GM12892 (cell line): Measurements from ENCODE around the gene SPSB1.
A peak's percentile ranks its signal among the peaks of the same experiment; 100 is the strongest.

Experiments used
- DNase-seq: peaks from one replicate; pipeline ENCODE4 v3.0.0; 2011; ENCODE audit not compliant: insufficient read length
- FAIRE-seq: peaks from 2 replicates; lab custom pipeline; 2011; peaks lifted over from hg19 to GRCh38; lab: Jason Lieb, UNC
- POLR2A ChIP-seq: IDR thresholded peaks from 2 replicates; pipeline ENCODE4 v1.6.1; 2011; ENCODE audit warnings: low read depth, low read length, control low read depth
- POLR2AphosphoS5 ChIP-seq: IDR thresholded peaks from 2 replicates; pipeline ENCODE4 v1.6.1; 2011; ENCODE audit warnings: low read depth, low read length, control low read depth
- TAF1 ChIP-seq: IDR thresholded peaks from 2 replicates; pipeline ENCODE4 v1.6.1; 2011; ENCODE audit warnings: low read depth, mild to moderate bottlenecking, control low read depth, low read length, borderline replicate concordance

Gene SPSB1

GRCh38 chr1:9249534-9250410 lies 42.9 kb upstream of the SPSB1 start:
- peak; percentile 61 for DNase-seq
- FAIRE-seq = peak; percentile 73
- no peak for TF ChIP-seq POLR2AphosphoS5
- no peak for TF ChIP-seq TAF1
- TF ChIP-seq POLR2A = no peak

- FAIRE-seq (no peak), DNase-seq (no peak)
- no peak for TF ChIP-seq POLR2AphosphoS5
- TF ChIP-seq TAF1 = no peak
- no peak for TF ChIP-seq POLR2A
These were observed 42.0 kb upstream of the SPSB1 start for GRCh38 chr1:9250411-9251381.

- FAIRE-seq = no peak
- DNase-seq = no peak
- no peak for TF ChIP-seq POLR2A
- TF ChIP-seq TAF1 = no peak
- TF ChIP-seq POLR2AphosphoS5 = no peak
These were observed 41.2 kb upstream of the SPSB1 start for GRCh38 chr1:9251501-9251900.

GRCh38 chr1:9253004-9253403 lies 39.7 kb upstream of the SPSB1 start:
- FAIRE-seq = no peak
- TF ChIP-seq TAF1 (no peak), POLR2A (no peak), POLR2AphosphoS5 (no peak)
- DNase-seq = no peak

- TF ChIP-seq POLR2AphosphoS5 (no peak), POLR2A (no peak), TAF1 (no peak)
- DNase-seq (no peak), FAIRE-seq (no peak)
These were observed 39.1 kb upstream of the SPSB1 start for GRCh38 chr1:9253453-9254105.

GRCh38 chr1:9256332-9256731 lies 36.4 kb upstream of the SPSB1 start:
- no peak for FAIRE-seq
- TF ChIP-seq TAF1 (no peak), POLR2AphosphoS5 (no peak), POLR2A (no peak)
- DNase-seq = no peak

GRCh38 chr1:9257851-9258250 lies 34.8 kb upstream of the SPSB1 start:
- DNase-seq (no peak), FAIRE-seq (no peak)

GRCh38 chr1:9258629-9259028 lies 34.1 kb upstream of the SPSB1 start:
- FAIRE-seq (peak; percentile 83), DNase-seq (no peak)
- TF ChIP-seq POLR2A = no peak
- TF ChIP-seq POLR2AphosphoS5 = no peak
- no peak for TF ChIP-seq TAF1

More at GRCh38 chr1:9257851-9258250, 34.8 kb upstream of the SPSB1 start:
- TF ChIP-seq POLR2A (no peak), TAF1 (no peak), POLR2AphosphoS5 (no peak)

- no peak for DNase-seq
- peak; percentile 92 for FAIRE-seq
- TF ChIP-seq TAF1 (no peak), POLR2A (no peak), POLR2AphosphoS5 (no peak)
These were observed 32.5 kb upstream of the SPSB1 start for GRCh38 chr1:9260059-9260766.

- FAIRE-seq (no peak), DNase-seq (no peak)
These were observed 31.2 kb upstream of the SPSB1 start for GRCh38 chr1:9261496-9261895.

More at GRCh38 chr1:9261496-9261895, 31.2 kb upstream of the SPSB1 start:
- TF ChIP-seq POLR2AphosphoS5 (no peak), POLR2A (no peak), TAF1 (no peak)
